K562 (cell line): ENCODE measurements around the gene PPTC7. TPM values are rescaled to one million over a fixed set of nuclear protein-coding genes. Genes with fewer than 3 reads are reported as not detected.
A peak's percentile ranks its signal among the peaks of the same experiment; 100 is the strongest.

Source experiments
- BRF1 ChIP-seq: IDR thresholded peaks from 3 replicates; pipeline ENCODE4 v1.6.1; 2011; ENCODE audit warnings: borderline replicate concordance, mild to moderate bottlenecking; ENCODE audit not compliant: insufficient read length; ENCODE audit errors: extremely low read depth
- COPS2 ChIP-seq: fragments of 450-650 bp; conservative IDR thresholded peaks from 2 replicates; pipeline ENCODE4 v1.6.1; 2016; ENCODE audit warnings: mild to moderate bottlenecking, moderate library complexity
- FOXJ3 ChIP-seq: sonication (generic); formaldehyde crosslinking; IDR thresholded peaks from 2 replicates; pipeline ENCODE4 v1.4.0; 2020; ENCODE audit warnings: mild to moderate bottlenecking, missing genetic modification reagents
- HDAC1 ChIP-seq, 2 experiments: fragments of 450-650 bp; IDR thresholded peaks; 2 replicates each; pipeline ENCODE4 v1.6.1; 2016 to 2017; ENCODE audit warnings: inconsistent platforms in 1 of 2, mild to moderate bottlenecking in 1 of 2, moderate library complexity in 1 of 2
- ILK ChIP-seq: fragments of 450-650 bp; IDR thresholded peaks from 2 replicates; pipeline ENCODE4 v1.6.1; 2016; ENCODE audit warnings: missing genetic modification characterization, low read depth, mild to moderate bottlenecking, missing compliant biosample characterization, moderate library complexity, borderline replicate concordance
- KLF6 ChIP-seq: fragments of 250-450 bp; sonication (Bioruptor Pico); IDR thresholded peaks from 2 replicates; pipeline ENCODE4 v1.4.0; 2020; ENCODE audit warnings: mild to moderate bottlenecking, moderate library complexity, borderline replicate concordance
- PBX2 ChIP-seq, 2 experiments: IDR thresholded peaks in 1 of 2; conservative IDR thresholded peaks in 1 of 2; 2 replicates each; pipeline ENCODE4 v1.6.1; 2016; ENCODE audit warnings: low read depth in 2 of 2, mild to moderate bottlenecking in 1 of 2, missing compliant biosample characterization in 1 of 2, missing genetic modification characterization in 1 of 2, moderate library complexity in 1 of 2
- PHB2 ChIP-seq: fragments of 450-650 bp; IDR thresholded peaks from 2 replicates; pipeline ENCODE4 v1.6.1; 2017; ENCODE audit warnings: low read depth
- SMARCA4 ChIP-seq: fragments of 450-650 bp; IDR thresholded peaks from 2 replicates; pipeline ENCODE4 v1.6.1; 2016
- SREBF1 ChIP-seq: fragments of 150-350 bp; IDR thresholded peaks from 2 replicates; pipeline ENCODE4 v1.6.1; 2014; ENCODE audit warnings: antibody characterized with exemption, low read depth, low read length, borderline replicate concordance
- SRSF3 ChIP-seq: fragments of 200-400 bp; formaldehyde crosslinking; IDR thresholded peaks from 2 replicates; pipeline ENCODE4 v1.6.1; 2016; ENCODE audit warnings: mild to moderate bottlenecking, low read length, moderate library complexity; ENCODE audit not compliant: insufficient read depth
- STAT5A ChIP-seq: IDR thresholded peaks from 2 replicates; pipeline ENCODE4 v1.6.1; 2012; ENCODE audit warnings: low read length, inconsistent platforms, borderline replicate concordance
- TARDBP ChIP-seq: fragments of 450-650 bp; IDR thresholded peaks from 2 replicates; pipeline ENCODE4 v1.6.1; 2016
- ZBTB1 ChIP-seq: sonication (generic); formaldehyde crosslinking; IDR thresholded peaks from 2 replicates; pipeline ENCODE4 v1.8.1; 2023; ENCODE audit warnings: missing genetic modification reagents, low read depth, mild to moderate bottlenecking, borderline replicate concordance
- ZNF23 ChIP-seq: fragments of 250-450 bp; sonication (Bioruptor Pico); IDR thresholded peaks from 2 replicates; pipeline ENCODE4 v1.4.0; 2020; ENCODE audit warnings: mild to moderate bottlenecking
- ZNF511 ChIP-seq: sonication (generic); formaldehyde crosslinking; IDR thresholded peaks from 2 replicates; pipeline ENCODE4 v1.8.0; 2022; ENCODE audit warnings: mild to moderate bottlenecking, missing genetic modification reagents
- ZNF76 ChIP-seq: fragments of 250-450 bp; sonication (Bioruptor Pico); IDR thresholded peaks from 2 replicates; pipeline ENCODE4 v1.4.0; 2020; ENCODE audit warnings: mild to moderate bottlenecking, moderate library complexity, borderline replicate concordance
- polyA plus RNA-seq, 8 experiments: library from polyadenylated mRNA; depleted of rRNA in 4 of 8; stranded (reverse) in 5 of 8; unstranded in 3 of 8; fragments of >200 nt; fragmentation: Nextera tagmentation in 2 of 8; fragmentation: Illumina TruSeq in 1 of 8; extraction: Ambion mirVana in 2 of 8; extraction: Trizol in 1 of 8; gene quantifications; 2 replicates each; pipeline versions ENCODE4 v1.2.1 to v1.2.3, GENCODE V29; 2011 to 2014; ENCODE audit warnings: inconsistent platforms in 1 of 8, missing spikeins in 1 of 8
- total RNA-seq, 7 experiments: library from RNA; depleted of rRNA in 6 of 7; stranded (reverse); fragments of >200 nt in 6 of 7; fragmentation: Illumina TruSeq in 2 of 7; extraction: Trizol in 2 of 7; gene quantifications; 2 replicates each; pipeline versions ENCODE4 v1.2.1 to v1.2.3, GENCODE V29; 2011 to 2021; ENCODE audit warnings: low replicate concordance in 1 of 7
- TF ChIP-seq, protein P1 (sequence below): fragments of 200-400 bp; formaldehyde crosslinking; IDR thresholded peaks from 2 replicates; pipeline ENCODE4 v1.6.1; 2017; ENCODE audit warnings: mild to moderate bottlenecking, low read depth, low read length, moderate library complexity
- TF ChIP-seq, protein P2 (sequence below): fragments of 250-450 bp; sonication (Bioruptor Pico); IDR thresholded peaks from 2 replicates; pipeline ENCODE4 v1.5.0; 2020; ENCODE audit warnings: mild to moderate bottlenecking, borderline replicate concordance

PPTC7 gene
- total and polyA plus RNA-seq, 9 of the 15 experiments (the other 6 are each of a cell fraction or from before 2014, with no cell fraction given) = 2.6 to 23.1 (median 11.9) TPM

DNA sequence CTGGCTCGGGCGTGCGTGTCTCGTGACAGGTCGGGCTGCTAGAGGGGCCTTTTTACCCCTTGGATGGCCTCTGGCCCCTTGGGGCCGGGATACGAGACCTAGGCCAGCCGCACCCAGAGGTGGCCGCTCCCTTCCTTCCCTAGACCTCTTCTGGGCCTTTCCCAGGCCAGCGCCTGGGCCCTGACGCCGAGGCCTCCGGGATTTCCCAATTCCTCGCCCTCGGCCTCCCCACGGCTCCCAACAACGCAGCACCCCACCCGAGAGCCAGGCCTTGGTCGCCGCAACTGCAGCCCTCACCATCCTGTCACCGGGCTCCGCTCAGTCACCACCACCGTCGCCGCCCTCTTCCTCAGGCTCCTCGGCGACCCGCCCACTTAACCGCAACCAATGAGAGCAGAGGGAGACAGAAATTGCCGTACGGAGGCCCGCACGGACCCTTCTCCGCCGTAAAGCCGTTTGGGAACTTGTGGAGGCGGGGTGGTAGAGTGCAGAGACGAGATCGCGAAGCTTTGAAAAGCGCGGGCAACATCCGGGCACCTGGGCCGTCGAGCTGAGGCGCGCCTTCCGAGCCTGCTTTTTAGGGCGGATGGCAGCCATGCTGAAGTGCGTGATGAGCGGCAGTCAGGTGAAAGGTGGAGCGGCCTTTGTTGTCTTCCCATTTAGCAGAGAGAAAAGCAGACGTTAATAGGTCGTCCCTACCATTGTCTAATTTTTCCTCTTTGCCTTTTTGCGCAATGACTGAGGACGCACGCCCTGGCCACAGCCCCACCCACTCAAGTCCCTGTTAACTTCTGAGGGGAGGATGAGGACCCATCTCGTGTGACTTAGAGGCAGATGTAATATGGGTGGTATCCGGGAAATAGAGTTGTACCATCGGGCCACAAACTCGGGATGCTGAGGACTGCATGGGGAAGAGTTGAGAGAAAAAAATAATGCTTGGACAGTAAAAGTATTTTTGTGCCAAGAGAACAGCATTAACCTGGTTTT lies 81.1 kb downstream of the PPTC7 start, which contains the start of the genes RAD9B and VPS29 (continued):
- TF ChIP-seq TARDBP (peak; percentile 87), ZBTB1 (peak; percentile 85; the same call in 1 of the 2 replicates), ILK (tag) (no peak), KLF6 (CRISPR knock-in tag) (peak; percentile 94), BRF1 (no peak), ZNF76 (CRISPR knock-in tag) (peak; percentile 59; the same call in 1 of the 2 replicates), ZNF23 (CRISPR knock-in tag) (no peak), SRSF3 (no peak), SMARCA4 (0 out of 2 replicates have a peak, but pooled peaks have one; percentile 21), HDAC1 (IDR thresholded peaks at IDR 0.05) (peak in 1 of 2 experiments; percentile 68; a peak in 2 of 4 replicates), STAT5A (no peak; the same call in 1 of the 2 replicates), SREBF1 (no peak), ZNF511 (CRISPR knock-in tag) (peak; percentile 99), PBX2 (CRISPR knock-in tag; IDR thresholded peaks at IDR 0.05; ENCODE audit: low read depth) (no peak), PBX2 (tag; conservative IDR thresholded peaks at IDR 0.05; ENCODE audit: low read depth) (0 out of 2 replicates have a peak, but pooled peaks have one; percentile 14), PHB2 (no peak), COPS2 (no peak), FOXJ3 (CRISPR knock-in tag) (no peak)
- TF ChIP-seq, protein P1, sequence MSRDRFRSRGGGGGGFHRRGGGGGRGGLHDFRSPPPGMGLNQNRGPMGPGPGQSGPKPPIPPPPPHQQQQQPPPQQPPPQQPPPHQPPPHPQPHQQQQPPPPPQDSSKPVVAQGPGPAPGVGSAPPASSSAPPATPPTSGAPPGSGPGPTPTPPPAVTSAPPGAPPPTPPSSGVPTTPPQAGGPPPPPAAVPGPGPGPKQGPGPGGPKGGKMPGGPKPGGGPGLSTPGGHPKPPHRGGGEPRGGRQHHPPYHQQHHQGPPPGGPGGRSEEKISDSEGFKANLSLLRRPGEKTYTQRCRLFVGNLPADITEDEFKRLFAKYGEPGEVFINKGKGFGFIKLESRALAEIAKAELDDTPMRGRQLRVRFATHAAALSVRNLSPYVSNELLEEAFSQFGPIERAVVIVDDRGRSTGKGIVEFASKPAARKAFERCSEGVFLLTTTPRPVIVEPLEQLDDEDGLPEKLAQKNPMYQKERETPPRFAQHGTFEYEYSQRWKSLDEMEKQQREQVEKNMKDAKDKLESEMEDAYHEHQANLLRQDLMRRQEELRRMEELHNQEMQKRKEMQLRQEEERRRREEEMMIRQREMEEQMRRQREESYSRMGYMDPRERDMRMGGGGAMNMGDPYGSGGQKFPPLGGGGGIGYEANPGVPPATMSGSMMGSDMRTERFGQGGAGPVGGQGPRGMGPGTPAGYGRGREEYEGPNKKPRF = no peak
- TF ChIP-seq, protein P2, sequence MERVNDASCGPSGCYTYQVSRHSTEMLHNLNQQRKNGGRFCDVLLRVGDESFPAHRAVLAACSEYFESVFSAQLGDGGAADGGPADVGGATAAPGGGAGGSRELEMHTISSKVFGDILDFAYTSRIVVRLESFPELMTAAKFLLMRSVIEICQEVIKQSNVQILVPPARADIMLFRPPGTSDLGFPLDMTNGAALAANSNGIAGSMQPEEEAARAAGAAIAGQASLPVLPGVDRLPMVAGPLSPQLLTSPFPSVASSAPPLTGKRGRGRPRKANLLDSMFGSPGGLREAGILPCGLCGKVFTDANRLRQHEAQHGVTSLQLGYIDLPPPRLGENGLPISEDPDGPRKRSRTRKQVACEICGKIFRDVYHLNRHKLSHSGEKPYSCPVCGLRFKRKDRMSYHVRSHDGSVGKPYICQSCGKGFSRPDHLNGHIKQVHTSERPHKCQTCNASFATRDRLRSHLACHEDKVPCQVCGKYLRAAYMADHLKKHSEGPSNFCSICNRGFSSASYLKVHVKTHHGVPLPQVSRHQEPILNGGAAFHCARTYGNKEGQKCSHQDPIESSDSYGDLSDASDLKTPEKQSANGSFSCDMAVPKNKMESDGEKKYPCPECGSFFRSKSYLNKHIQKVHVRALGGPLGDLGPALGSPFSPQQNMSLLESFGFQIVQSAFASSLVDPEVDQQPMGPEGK (CRISPR knock-in tag) = no peak
